Measurements from ENCODE around the gene ARID5A. TPM values are rescaled to one million over a fixed set of nuclear protein-coding genes. Genes with fewer than 3 reads are reported as not detected.

Gene ARID5A
- total RNA-seq, 1 donor from 2014 or later, result 7.1 TPM

- no peaks in the 10 kb centered on the region for H3K36me3 Mint-ChIP-seq (ENCODE audit: insufficient read depth)
- H3K4me1 Mint-ChIP-seq (ENCODE audit: low read depth), result peaks cover 6% of the 10 kb centered on the region
- no peak for TF ChIP-seq CTCF (IDR thresholded peaks at IDR 0.05; ENCODE audit: unreplicated experiment)
- H3K27me3 Mint-ChIP-seq, result no peaks in the 10 kb centered on the region
- no peak for DNase-seq (ENCODE audit: low spot score, unreplicated experiment)
- H3K9me3 Mint-ChIP-seq (ENCODE audit: low read depth), result no peaks in the 10 kb centered on the region
- no peak overlapping the region for H3K27ac Mint-ChIP-seq
- no peak overlapping the region for H3K4me3 Mint-ChIP-seq (ENCODE audit: low read depth)
These were observed 40.9 kb downstream of the ARID5A start for GRCh38 chr2:96577501-96577900.

GRCh38 chr2:96578731-96579130 is 42.2 kb downstream of the ARID5A start:
- H3K9me3 Mint-ChIP-seq (ENCODE audit: low read depth), result no peaks in the 10 kb centered on the region
- H3K4me3 Mint-ChIP-seq (ENCODE audit: low read depth), result no peak overlapping the region
- H3K27me3 Mint-ChIP-seq, result no peaks in the 10 kb centered on the region
- no peaks in the 10 kb centered on the region for H3K36me3 Mint-ChIP-seq (ENCODE audit: insufficient read depth)
- no peak for DNase-seq (ENCODE audit: low spot score, unreplicated experiment)
- TF ChIP-seq CTCF (IDR thresholded peaks at IDR 0.05; ENCODE audit: unreplicated experiment), result no peak
- peaks cover 6% of the 10 kb centered on the region for H3K4me1 Mint-ChIP-seq (ENCODE audit: low read depth)
- no peak overlapping the region for H3K27ac Mint-ChIP-seq

GRCh38 chr2:96579422-96579821 is 42.9 kb downstream of the ARID5A start:
- Mint-ChIP-seq H3K4me1 (ENCODE audit: low read depth) (peaks cover 6% of the 10 kb centered on the region), H3K4me3 (ENCODE audit: low read depth) (no peak overlapping the region), H3K27ac (no peak overlapping the region), H3K27me3 (no peaks in the 10 kb centered on the region), H3K36me3 (ENCODE audit: insufficient read depth) (peaks cover 1% of the 10 kb centered on the region), H3K9me3 (ENCODE audit: low read depth) (no peaks in the 10 kb centered on the region)
- no peak for TF ChIP-seq CTCF (IDR thresholded peaks at IDR 0.05; ENCODE audit: unreplicated experiment)
- DNase-seq (ENCODE audit: low spot score, unreplicated experiment), result no peak

GRCh38 chr2:96580771-96581170 is 44.2 kb downstream of the ARID5A start:
- Mint-ChIP-seq H3K4me1 (ENCODE audit: low read depth) (peaks cover under 1% of the 10 kb centered on the region), H3K9me3 (ENCODE audit: low read depth) (no peaks in the 10 kb centered on the region), H3K27ac (no peak overlapping the region), H3K27me3 (no peaks in the 10 kb centered on the region), H3K36me3 (ENCODE audit: insufficient read depth) (peaks cover 1% of the 10 kb centered on the region), H3K4me3 (ENCODE audit: low read depth) (no peak overlapping the region)
- no peak for DNase-seq (ENCODE audit: low spot score, unreplicated experiment)
- TF ChIP-seq CTCF (IDR thresholded peaks at IDR 0.05; ENCODE audit: unreplicated experiment), result peak; percentile 39

- Mint-ChIP-seq H3K4me1 (ENCODE audit: low read depth) (no peaks in the 10 kb centered on the region), H3K27me3 (no peaks in the 10 kb centered on the region), H3K4me3 (ENCODE audit: low read depth) (no peak overlapping the region), H3K27ac (no peak overlapping the region), H3K9me3 (ENCODE audit: low read depth) (no peaks in the 10 kb centered on the region), H3K36me3 (ENCODE audit: insufficient read depth) (peaks cover 5% of the 10 kb centered on the region)
- no peak for TF ChIP-seq CTCF (IDR thresholded peaks at IDR 0.05; ENCODE audit: unreplicated experiment)
- no peak for DNase-seq (ENCODE audit: low spot score, unreplicated experiment)
These were observed 47.5 kb downstream of the ARID5A start for GRCh38 chr2:96584017-96584416.

Measured in progenitor cell of endocrine pancreas (in vitro differentiated cells).